ENCODE data around the gene AGAP3. TPM values are rescaled to one million over a fixed set of nuclear protein-coding genes. Genes with fewer than 3 reads are reported as not detected.

Gene AGAP3
- total and polyA plus RNA-seq, 3 donors from 2014 or later, result 44.1 to 90.5 (median 65.6) TPM

GRCh38 chr7:151189038-151189437, 102.8 kb downstream of the AGAP3 start:
- 75 to 92% methylated on average over 4 of the region's 4 CpGs for WGBS, 2 donors
- H3K27ac ChIP-seq, result no peak overlapping the region
- no peaks in the 10 kb centered on the region for H3K4me1 ChIP-seq
- DNase-seq, result no peak
- TF ChIP-seq POLR2A (IDR thresholded peaks at IDR 0.05) (no peak), CTCF (IDR thresholded peaks at IDR 0.05) (no peak)
- no peaks in the 10 kb centered on the region for H3K36me3 ChIP-seq (ENCODE audit: low read depth, missing control alignments)
- no peaks in the 10 kb centered on the region for H3K9me3 ChIP-seq
- no peak overlapping the region for H3K4me3 ChIP-seq
- H3K27me3 ChIP-seq, result no peaks in the 10 kb centered on the region
- intact Hi-C loops (cut with DNase I; ENCODE audit: low total_unique reads), result no loop called here

GRCh38 chr7:151191544-151191943, 105.3 kb downstream of the AGAP3 start:
- intact Hi-C loops (cut with DNase I; ENCODE audit: low total_unique reads), result no loop called here
- no peak for DNase-seq
- no peaks in the 10 kb centered on the region for H3K36me3 ChIP-seq (ENCODE audit: low read depth, missing control alignments)
- no peaks in the 10 kb centered on the region for H3K27me3 ChIP-seq
- no peaks in the 10 kb centered on the region for H3K9me3 ChIP-seq
- WGBS, 2 donors, result 83 to 87% methylated on average over 8 to 12 of the region's 12 CpGs
- no peak overlapping the region for H3K27ac ChIP-seq
- H3K4me3 ChIP-seq, result no peak overlapping the region
- TF ChIP-seq POLR2A (IDR thresholded peaks at IDR 0.05) (no peak), CTCF (IDR thresholded peaks at IDR 0.05) (no peak)
- no peaks in the 10 kb centered on the region for H3K4me1 ChIP-seq

- no peak overlapping the region for H3K4me3 ChIP-seq
These were observed 105.8 kb downstream of the AGAP3 start for GRCh38 chr7:151192002-151192539.

GRCh38 chr7:151193203-151193978, 107.1 kb downstream of the AGAP3 start:
- H3K9me3 ChIP-seq, result no peaks in the 10 kb centered on the region
- DNase-seq, result no peak
- intact Hi-C loops (cut with DNase I; ENCODE audit: low total_unique reads), result no loop called here
- no peaks in the 10 kb centered on the region for H3K36me3 ChIP-seq (ENCODE audit: low read depth, missing control alignments)
- no peak overlapping the region for H3K27ac ChIP-seq
- WGBS, 2 donors, result 91 to 95% methylated on average over 12 to 14 of the region's 14 CpGs
- H3K27me3 ChIP-seq, result no peaks in the 10 kb centered on the region
- H3K4me1 ChIP-seq, result no peaks in the 10 kb centered on the region
- TF ChIP-seq CTCF (IDR thresholded peaks at IDR 0.05) (no peak), POLR2A (IDR thresholded peaks at IDR 0.05) (no peak)
- no peak overlapping the region for H3K4me3 ChIP-seq

More at GRCh38 chr7:151192002-151192539, 105.8 kb downstream of the AGAP3 start:
- no peak for DNase-seq
- Histone ChIP-seq H3K27me3 (no peaks in the 10 kb centered on the region), H3K4me1 (no peaks in the 10 kb centered on the region), H3K9me3 (no peaks in the 10 kb centered on the region), H3K27ac (no peak overlapping the region), H3K36me3 (ENCODE audit: low read depth, missing control alignments) (no peaks in the 10 kb centered on the region)
- 96 to 100% methylated on average over 1 to 23 of the region's 23 CpGs for whole genome bisulfite sequencing, 2 donors
- intact Hi-C loops (cut with DNase I; ENCODE audit: low total_unique reads), result no loop called here
- TF ChIP-seq CTCF (IDR thresholded peaks at IDR 0.05) (no peak), POLR2A (IDR thresholded peaks at IDR 0.05) (no peak)

Other genes starting within 250 kb of the AGAP3 start
- 1 to 10 TPM; 2.8 to 4.5 TPM for gene AOC1, start 234.0 kb upstream of the AGAP3 start, total RNA-seq
- 6.2 TPM for gene AOC1, start 234.0 kb upstream of the AGAP3 start, polyA plus RNA-seq (ENCODE audit: insufficient read depth, low read depth, low replicate concordance)
- 100 to 1,000 TPM; 230 to 247 TPM for gene KCNH2, start 108.2 kb upstream of the AGAP3 start, total RNA-seq
- gene KCNH2, start 108.2 kb upstream of the AGAP3 start, polyA plus RNA-seq (ENCODE audit: insufficient read depth, low read depth, low replicate concordance), result 82.5 TPM
- 10 to 100 TPM; 25.0 to 36.6 TPM for gene NOS3, start 95.5 kb upstream of the AGAP3 start, total RNA-seq
- 19.5 TPM for gene NOS3, start 95.5 kb upstream of the AGAP3 start, polyA plus RNA-seq (ENCODE audit: insufficient read depth, low read depth, low replicate concordance)
- gene ATG9B, start 62.0 kb upstream of the AGAP3 start, total RNA-seq, result 10 to 100 TPM; 14.9 to 29.7 TPM
- 24.8 TPM for gene ATG9B, start 62.0 kb upstream of the AGAP3 start, polyA plus RNA-seq (ENCODE audit: insufficient read depth, low read depth, low replicate concordance)
- 10 to 100 TPM; 59.6 to 76.8 TPM for gene ABCB8, start 58.0 kb upstream of the AGAP3 start, total RNA-seq
- gene ABCB8, start 58.0 kb upstream of the AGAP3 start, polyA plus RNA-seq (ENCODE audit: insufficient read depth, low read depth, low replicate concordance), result 34.9 TPM
- 10 to 100 TPM; 27.5 to 37.9 TPM for gene ASIC3, start 37.9 kb upstream of the AGAP3 start, total RNA-seq
- gene ASIC3, start 37.9 kb upstream of the AGAP3 start, polyA plus RNA-seq (ENCODE audit: insufficient read depth, low read depth, low replicate concordance), result 20.8 TPM
- gene CDK5, start 28.6 kb upstream of the AGAP3 start, total RNA-seq, result 10 to 100 TPM; 10.5 to 15.4 TPM
- 7.1 TPM for gene CDK5, start 28.6 kb upstream of the AGAP3 start, polyA plus RNA-seq (ENCODE audit: insufficient read depth, low read depth, low replicate concordance)
- gene SLC4A2, start 26.9 kb upstream of the AGAP3 start, total RNA-seq, result 100 to 1,000 TPM; 147 to 153 TPM
- gene SLC4A2, start 26.9 kb upstream of the AGAP3 start, polyA plus RNA-seq (ENCODE audit: insufficient read depth, low read depth, low replicate concordance), result 68.9 TPM
- 100 to 1,000 TPM; 114 to 124 TPM for gene FASTK, start 5.7 kb upstream of the AGAP3 start, total RNA-seq
- gene FASTK, start 5.7 kb upstream of the AGAP3 start, polyA plus RNA-seq (ENCODE audit: insufficient read depth, low read depth, low replicate concordance), result 60.3 TPM
- 10 to 100 TPM; 63.2 to 68.7 TPM for gene TMUB1, start 3.0 kb upstream of the AGAP3 start, total RNA-seq
- 30.8 TPM for gene TMUB1, start 3.0 kb upstream of the AGAP3 start, polyA plus RNA-seq (ENCODE audit: insufficient read depth, low read depth, low replicate concordance)
- 10 to 100 TPM in 1 of 2 donors, 1 to 10 TPM in 1; 2.9 to 15.6 TPM for gene GBX1, start 81.2 kb downstream of the AGAP3 start, total RNA-seq
- 7.2 TPM for gene GBX1, start 81.2 kb downstream of the AGAP3 start, polyA plus RNA-seq (ENCODE audit: insufficient read depth, low read depth, low replicate concordance)
- under 1 TPM in 1 of 2 donors, not detected in 1; 0.39 TPM for gene ASB10, start 100.8 kb downstream of the AGAP3 start, total RNA-seq
- gene ASB10, start 100.8 kb downstream of the AGAP3 start, polyA plus RNA-seq (ENCODE audit: insufficient read depth, low read depth, low replicate concordance), result 0.18 TPM
- gene H2BK1, start 124.0 kb downstream of the AGAP3 start, total RNA-seq, result not detected
- not detected for gene H2BK1, start 124.0 kb downstream of the AGAP3 start, polyA plus RNA-seq (ENCODE audit: insufficient read depth, low read depth, low replicate concordance)
- gene ABCF2, start 140.7 kb downstream of the AGAP3 start, total RNA-seq, result 10 to 100 TPM; 44.4 to 49.4 TPM
- gene ABCF2, start 140.7 kb downstream of the AGAP3 start, polyA plus RNA-seq (ENCODE audit: insufficient read depth, low read depth, low replicate concordance), result 54.3 TPM
- gene CHPF2, start 146.0 kb downstream of the AGAP3 start, total RNA-seq, result 10 to 100 TPM; 66.5 to 70.5 TPM
- 22.6 TPM for gene CHPF2, start 146.0 kb downstream of the AGAP3 start, polyA plus RNA-seq (ENCODE audit: insufficient read depth, low read depth, low replicate concordance)
- 100 to 1,000 TPM in 1 of 2 donors, 10 to 100 TPM in 1; 94.0 to 122 TPM for gene SMARCD3, start 162.2 kb downstream of the AGAP3 start, total RNA-seq
- gene SMARCD3, start 162.2 kb downstream of the AGAP3 start, polyA plus RNA-seq (ENCODE audit: insufficient read depth, low read depth, low replicate concordance), result 55.1 TPM

All from testis (tissue), 3 donors.